ENCODE data around the gene DMXL2. TPM values are rescaled to one million over a fixed set of nuclear protein-coding genes. Genes with fewer than 3 reads are reported as not detected.

The DMXL2 gene
- total RNA-seq, 6 experiments from 2014 or later = 8.8 to 16.1 (median 12.7) TPM

- peaks cover 0 to 6% (median 0%) of the 10 kb centered on the region in 4 donors for H3K36me3 ChIP-seq
- no peaks in the 10 kb centered on the region for H3K9me3 ChIP-seq
- WGBS (ENCODE audit: insufficient coverage, low coverage, low lambda C conversion rate, missing lambda C conversion rate) = 43% methylated on average over 5 of the region's 5 CpGs
Observed at GRCh38 chr15:51491941-51492340, 130.6 kb downstream of the DMXL2 start.

GRCh38 chr15:51484781-51485180, 137.8 kb downstream of the DMXL2 start:
- Histone ChIP-seq H3K27me3 (no peaks in the 10 kb centered on the region), H3K4me3 (no peak overlapping the region), H3K36me3 (peaks cover 0 to 17% (median 2%) of the 10 kb centered on the region in 4 donors), H3K9me3 (peaks cover 0 to 8% (median 0%) of the 10 kb centered on the region in 4 donors), H3K4me1 (no peaks in the 10 kb centered on the region), H3K27ac (no peak overlapping the region)
- ATAC-seq = no peak
- intact Hi-C loops (cut with DNase I) = no loop called here
- 88% methylated on average over 1 of the region's 1 CpG for WGBS (ENCODE audit: insufficient coverage, low coverage, low lambda C conversion rate, missing lambda C conversion rate)
- TF ChIP-seq CTCF (IDR thresholded peaks at IDR 0.05) (no peak), POLR2A (IDR thresholded peaks at IDR 0.05) (no peak)
- DNase-seq = no peak

More at GRCh38 chr15:51491941-51492340, 130.6 kb downstream of the DMXL2 start:
- DNase-seq = peak in 2 of 3 donors; percentile 47 to 53
- no peak overlapping the region for H3K4me3 ChIP-seq
- intact Hi-C loops (cut with DNase I) = no loop called here
- H3K27me3 ChIP-seq = no peaks in the 10 kb centered on the region
- peak overlapping the region; percentile 8 to 71 (median 17) for H3K27ac ChIP-seq
- peak; percentile 49 to 71 (median 55) for ATAC-seq
- TF ChIP-seq CTCF (IDR thresholded peaks at IDR 0.05) (no peak), POLR2A (IDR thresholded peaks at IDR 0.05) (no peak)
- peaks cover 3 to 33% (median 14%) of the 10 kb centered on the region in 4 donors for H3K4me1 ChIP-seq

DNA sequence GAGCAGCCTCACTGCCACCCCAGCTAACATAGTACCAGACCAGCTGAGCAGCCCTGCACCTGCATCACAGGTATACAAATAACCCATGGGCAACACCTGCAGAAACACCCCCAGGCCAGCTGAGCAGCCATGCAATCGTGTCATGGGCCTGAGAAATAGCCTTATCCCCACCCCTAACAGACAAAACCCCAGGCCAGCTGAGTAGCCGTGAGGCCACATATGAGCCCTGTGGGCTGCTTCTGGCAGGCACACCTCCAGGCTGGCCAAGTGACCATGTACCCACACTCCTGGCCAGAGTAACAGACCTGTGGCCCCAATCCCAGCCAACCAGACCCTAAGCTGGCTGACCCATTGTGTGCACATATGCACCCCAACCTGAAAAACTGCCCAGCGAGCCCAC, 138.6 kb downstream of the DMXL2 start:
- no CpG with 5 or more reads among the region's 3 CpGs for WGBS (ENCODE audit: insufficient coverage, low coverage, low lambda C conversion rate, missing lambda C conversion rate)
- no peak for ATAC-seq
- peaks cover 0 to 17% (median 2%) of the 10 kb centered on the region in 4 donors for H3K36me3 ChIP-seq

DNA sequence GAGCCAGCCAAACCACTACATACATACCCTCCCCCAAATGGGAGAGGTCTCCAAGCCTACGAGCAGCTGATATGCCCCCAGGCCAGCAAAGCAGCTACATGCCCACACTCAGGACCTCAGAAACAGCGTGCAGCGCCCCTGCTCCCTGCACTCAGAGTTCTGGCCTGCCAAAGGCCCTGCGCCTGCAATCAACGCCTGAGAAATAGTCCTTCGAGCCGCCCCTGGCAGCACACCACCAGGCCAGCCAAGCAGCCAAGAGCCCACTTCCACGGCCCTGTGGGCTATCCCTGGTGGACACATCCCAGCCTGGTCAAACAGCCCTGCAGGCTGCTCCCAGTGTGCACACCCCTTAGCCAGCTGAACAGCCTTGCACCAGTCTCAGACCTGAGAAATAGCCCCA, 139.1 kb downstream of the DMXL2 start:
- DNase-seq = no peak
- no peaks in the 10 kb centered on the region for H3K4me1 ChIP-seq
- no peaks in the 10 kb centered on the region for H3K27me3 ChIP-seq
- no peak overlapping the region for H3K4me3 ChIP-seq
- no peak for ATAC-seq
- H3K36me3 ChIP-seq = peaks cover 0 to 17% (median 2%) of the 10 kb centered on the region in 4 donors
- intact Hi-C loops (cut with DNase I) = no loop called here
- H3K27ac ChIP-seq = no peak overlapping the region
- no CpG with 5 or more reads among the region's 8 CpGs for WGBS (ENCODE audit: insufficient coverage, low coverage, low lambda C conversion rate, missing lambda C conversion rate)
- TF ChIP-seq CTCF (IDR thresholded peaks at IDR 0.05) (no peak), POLR2A (IDR thresholded peaks at IDR 0.05) (no peak)
- H3K9me3 ChIP-seq = peaks cover 0 to 8% (median 0%) of the 10 kb centered on the region in 4 donors

More for the DNA sequence above, 138.6 kb downstream of the DMXL2 start:
- Histone ChIP-seq H3K4me1 (no peaks in the 10 kb centered on the region), H3K4me3 (no peak overlapping the region), H3K27me3 (no peaks in the 10 kb centered on the region), H3K9me3 (peaks cover 0 to 8% (median 0%) of the 10 kb centered on the region in 4 donors), H3K27ac (no peak overlapping the region)
- no peak for DNase-seq
- TF ChIP-seq CTCF (IDR thresholded peaks at IDR 0.05) (no peak), POLR2A (IDR thresholded peaks at IDR 0.05) (no peak)
- intact Hi-C loops (cut with DNase I) = no loop called here

GRCh38 chr15:51475736-51476135, 146.8 kb downstream of the DMXL2 start:
- ATAC-seq (no peak), DNase-seq (no peak)
- Histone ChIP-seq H3K4me3 (no peak overlapping the region), H3K27ac (no peak overlapping the region), H3K36me3 (peaks cover 0 to 13% (median 0%) of the 10 kb centered on the region in 4 donors), H3K4me1 (no peaks in the 10 kb centered on the region), H3K27me3 (no peaks in the 10 kb centered on the region), H3K9me3 (no peaks in the 10 kb centered on the region)
- TF ChIP-seq CTCF (IDR thresholded peaks at IDR 0.05) (no peak), POLR2A (IDR thresholded peaks at IDR 0.05) (no peak)
- intact Hi-C loops (cut with DNase I) = no loop called here
